ENCODE results near the gene NR5A1.

DNA sequence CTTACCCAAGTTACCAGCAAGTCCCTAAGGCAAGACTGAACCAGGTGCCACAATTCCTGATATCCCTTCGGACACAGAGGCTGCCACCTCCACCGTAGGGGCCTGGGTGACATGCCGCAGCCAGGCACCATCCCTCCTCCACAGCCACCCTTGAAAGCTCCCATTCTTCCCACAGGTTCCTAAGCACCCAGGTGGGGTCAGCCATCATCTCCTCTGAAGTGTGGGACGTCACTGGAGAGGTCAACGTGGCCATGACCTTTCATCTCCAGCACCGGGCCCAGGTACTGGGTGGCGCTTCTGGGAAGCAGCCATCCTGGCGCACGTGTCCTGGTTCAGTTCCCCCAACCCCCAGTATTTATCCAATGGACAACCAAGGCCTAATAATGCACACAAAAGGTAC, 48.8 kb downstream of the NR5A1 start:
- TF ChIP-seq FOSL1 (IDR thresholded peaks at IDR 0.05; ENCODE audit: low read depth) (no peak), EZH2 (IDR thresholded peaks at IDR 0.05) (no peak), POLR2A (IDR thresholded peaks at IDR 0.05; ENCODE audit: borderline replicate concordance, extremely low read depth, insufficient read depth, insufficient read length) (no peak), ZFX (IDR thresholded peaks at IDR 0.05) (no peak), CEBPB (IDR thresholded peaks at IDR 0.05; ENCODE audit: low read depth) (no peak), EGR1 (IDR thresholded peaks at IDR 0.05; ENCODE audit: low read depth) (no peak), EZH2phosphoT487 (IDR thresholded peaks at IDR 0.05; ENCODE audit: borderline replicate concordance) (no peak)
- TF ChIP-seq, protein P1, sequence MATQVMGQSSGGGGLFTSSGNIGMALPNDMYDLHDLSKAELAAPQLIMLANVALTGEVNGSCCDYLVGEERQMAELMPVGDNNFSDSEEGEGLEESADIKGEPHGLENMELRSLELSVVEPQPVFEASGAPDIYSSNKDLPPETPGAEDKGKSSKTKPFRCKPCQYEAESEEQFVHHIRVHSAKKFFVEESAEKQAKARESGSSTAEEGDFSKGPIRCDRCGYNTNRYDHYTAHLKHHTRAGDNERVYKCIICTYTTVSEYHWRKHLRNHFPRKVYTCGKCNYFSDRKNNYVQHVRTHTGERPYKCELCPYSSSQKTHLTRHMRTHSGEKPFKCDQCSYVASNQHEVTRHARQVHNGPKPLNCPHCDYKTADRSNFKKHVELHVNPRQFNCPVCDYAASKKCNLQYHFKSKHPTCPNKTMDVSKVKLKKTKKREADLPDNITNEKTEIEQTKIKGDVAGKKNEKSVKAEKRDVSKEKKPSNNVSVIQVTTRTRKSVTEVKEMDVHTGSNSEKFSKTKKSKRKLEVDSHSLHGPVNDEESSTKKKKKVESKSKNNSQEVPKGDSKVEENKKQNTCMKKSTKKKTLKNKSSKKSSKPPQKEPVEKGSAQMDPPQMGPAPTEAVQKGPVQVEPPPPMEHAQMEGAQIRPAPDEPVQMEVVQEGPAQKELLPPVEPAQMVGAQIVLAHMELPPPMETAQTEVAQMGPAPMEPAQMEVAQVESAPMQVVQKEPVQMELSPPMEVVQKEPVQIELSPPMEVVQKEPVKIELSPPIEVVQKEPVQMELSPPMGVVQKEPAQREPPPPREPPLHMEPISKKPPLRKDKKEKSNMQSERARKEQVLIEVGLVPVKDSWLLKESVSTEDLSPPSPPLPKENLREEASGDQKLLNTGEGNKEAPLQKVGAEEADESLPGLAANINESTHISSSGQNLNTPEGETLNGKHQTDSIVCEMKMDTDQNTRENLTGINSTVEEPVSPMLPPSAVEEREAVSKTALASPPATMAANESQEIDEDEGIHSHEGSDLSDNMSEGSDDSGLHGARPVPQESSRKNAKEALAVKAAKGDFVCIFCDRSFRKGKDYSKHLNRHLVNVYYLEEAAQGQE (IDR thresholded peaks at IDR 0.05; ENCODE audit: low read depth): no peak
- TF ChIP-seq, protein P2, sequence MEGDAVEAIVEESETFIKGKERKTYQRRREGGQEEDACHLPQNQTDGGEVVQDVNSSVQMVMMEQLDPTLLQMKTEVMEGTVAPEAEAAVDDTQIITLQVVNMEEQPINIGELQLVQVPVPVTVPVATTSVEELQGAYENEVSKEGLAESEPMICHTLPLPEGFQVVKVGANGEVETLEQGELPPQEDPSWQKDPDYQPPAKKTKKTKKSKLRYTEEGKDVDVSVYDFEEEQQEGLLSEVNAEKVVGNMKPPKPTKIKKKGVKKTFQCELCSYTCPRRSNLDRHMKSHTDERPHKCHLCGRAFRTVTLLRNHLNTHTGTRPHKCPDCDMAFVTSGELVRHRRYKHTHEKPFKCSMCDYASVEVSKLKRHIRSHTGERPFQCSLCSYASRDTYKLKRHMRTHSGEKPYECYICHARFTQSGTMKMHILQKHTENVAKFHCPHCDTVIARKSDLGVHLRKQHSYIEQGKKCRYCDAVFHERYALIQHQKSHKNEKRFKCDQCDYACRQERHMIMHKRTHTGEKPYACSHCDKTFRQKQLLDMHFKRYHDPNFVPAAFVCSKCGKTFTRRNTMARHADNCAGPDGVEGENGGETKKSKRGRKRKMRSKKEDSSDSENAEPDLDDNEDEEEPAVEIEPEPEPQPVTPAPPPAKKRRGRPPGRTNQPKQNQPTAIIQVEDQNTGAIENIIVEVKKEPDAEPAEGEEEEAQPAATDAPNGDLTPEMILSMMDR (IDR thresholded peaks at IDR 0.05 in 2 of 3, conservative IDR thresholded peaks at IDR 0.05 in 1 of 3; ENCODE audit: borderline replicate concordance in 1 of 3, insufficient read depth in 1 of 3, low read depth in 2 of 3, low read length in 2 of 3): no peak
- TF ChIP-seq, protein P3, sequence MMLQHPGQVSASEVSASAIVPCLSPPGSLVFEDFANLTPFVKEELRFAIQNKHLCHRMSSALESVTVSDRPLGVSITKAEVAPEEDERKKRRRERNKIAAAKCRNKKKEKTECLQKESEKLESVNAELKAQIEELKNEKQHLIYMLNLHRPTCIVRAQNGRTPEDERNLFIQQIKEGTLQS (IDR thresholded peaks at IDR 0.05): no peak

Data from HCT116 (cell line).